Calu3 (cell line): Measurements from ENCODE around the gene GTF3C6. TPM values are rescaled to one million over a fixed set of nuclear protein-coding genes. Genes with fewer than 3 reads are reported as not detected.
"Not testable (repeated sequence)": the region's sequence is repeated elsewhere in the genome, so short reads cannot be mapped to it uniquely, and the experiment has no call there.

ENCODE experiments used
- BruUV-seq: library from RNA; stranded (reverse); fragments of 400-500 nt; replicated peaks from 2 replicates; lab custom pipeline; 2021; lab: Mats Ljungman, UMichigan
- CTCF ChIA-PET: fragments of 300-600 bp; sonication (Branson Sonifier 250); formaldehyde crosslinking; loops from one replicate; lab custom pipeline; 2022; ENCODE audit warnings: antibody characterized with exemption; lab: Charles Lee
- DNase-seq: peaks from one replicate; pipeline ENCODE4 v3.0.0; 2022
- H3K27ac Mint-ChIP-seq: one replicate; pipeline ENCODE4 v1.8.0; 2022; ENCODE audit warnings: mixed read lengths; ENCODE audit not compliant: unreplicated experiment
- H3K27me3 Mint-ChIP-seq: one replicate; pipeline ENCODE4 v1.8.0; 2022; ENCODE audit warnings: mixed read lengths; ENCODE audit not compliant: unreplicated experiment
- H3K36me3 Mint-ChIP-seq: one replicate; pipeline ENCODE4 v1.8.0; 2022; ENCODE audit warnings: mild to moderate bottlenecking, moderate library complexity, mixed read lengths; ENCODE audit not compliant: insufficient read depth, unreplicated experiment
- H3K4me1 Mint-ChIP-seq: one replicate; pipeline ENCODE4 v1.8.0; 2022; ENCODE audit warnings: mild to moderate bottlenecking, low read depth, mixed read lengths; ENCODE audit not compliant: unreplicated experiment
- H3K4me3 Mint-ChIP-seq: one replicate; pipeline ENCODE4 v1.8.0; 2022; ENCODE audit warnings: mild to moderate bottlenecking, low read depth, moderate library complexity, mixed read lengths; ENCODE audit not compliant: unreplicated experiment
- H3K9me3 Mint-ChIP-seq: one replicate; pipeline ENCODE4 v1.8.0; 2022; ENCODE audit warnings: low read depth, mixed read lengths; ENCODE audit not compliant: unreplicated experiment
- intact Hi-C: fragments of 100-400 bp; cut with micrococcal nuclease; formaldehyde crosslinking; loops from one replicate; pipeline ENCODE4 v1.10.0; 2022; ENCODE audit not compliant: unreplicated experiment
- total RNA-seq: library from RNA; stranded (reverse); gene quantifications from 2 replicates; pipeline ENCODE4 v1.2.3, GENCODE V29; 2022
- TF ChIP-seq, protein P1 (sequence below): fragments of 200-600 bp; IDR thresholded peaks from one replicate; pipeline ENCODE4 v1.8.0; 2022; ENCODE audit warnings: antibody characterized with exemption; ENCODE audit not compliant: unreplicated experiment

The GTF3C6 gene
- total RNA-seq, 1 experiment from 2014 or later: 67.1 TPM

DNA sequence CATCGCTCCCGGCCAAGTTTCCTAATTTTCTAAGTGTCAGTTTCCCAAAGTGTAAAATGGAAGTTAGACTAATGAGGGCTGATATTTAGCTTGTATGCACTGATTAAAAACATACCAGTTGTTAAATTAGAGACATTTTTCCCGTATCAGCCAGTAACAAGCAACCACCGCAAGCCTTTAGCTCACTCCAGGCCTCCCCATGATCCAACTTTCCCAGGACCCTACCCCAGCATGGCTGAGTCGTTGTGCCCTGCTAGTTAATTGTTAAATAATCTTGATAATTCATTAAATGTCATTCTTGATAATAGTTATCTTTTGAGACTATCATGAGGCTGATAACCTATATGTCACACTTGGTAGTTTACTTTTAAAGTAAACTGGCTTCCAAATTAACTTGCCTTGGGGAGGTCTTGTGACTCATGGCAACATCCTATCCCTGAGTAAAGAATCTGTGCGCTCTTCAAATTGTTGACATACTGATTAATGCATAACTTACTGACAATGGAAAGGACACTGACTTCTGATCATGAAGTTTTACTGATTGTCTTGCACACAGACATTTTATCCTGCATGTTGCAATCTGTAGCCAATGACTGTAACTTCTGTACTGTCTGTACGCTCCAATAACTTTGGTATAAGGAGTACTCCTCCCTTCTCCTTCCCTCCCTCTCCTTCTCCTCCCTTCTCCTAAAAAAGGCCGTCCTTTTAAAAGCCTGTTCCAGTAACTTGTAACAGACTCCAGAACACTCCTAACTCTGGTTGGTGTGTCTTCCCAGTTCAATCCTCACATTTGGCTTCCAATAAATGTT is 6.3 kb upstream of the GTF3C6 start:
- intact Hi-C loops: loop anchor here (2.0 kb wide), 1 partner anchor 423 kb away; no protein-coding TSS in a partner anchor
- peak overlapping the region; percentile 35 for H3K27ac Mint-ChIP-seq

DNA sequence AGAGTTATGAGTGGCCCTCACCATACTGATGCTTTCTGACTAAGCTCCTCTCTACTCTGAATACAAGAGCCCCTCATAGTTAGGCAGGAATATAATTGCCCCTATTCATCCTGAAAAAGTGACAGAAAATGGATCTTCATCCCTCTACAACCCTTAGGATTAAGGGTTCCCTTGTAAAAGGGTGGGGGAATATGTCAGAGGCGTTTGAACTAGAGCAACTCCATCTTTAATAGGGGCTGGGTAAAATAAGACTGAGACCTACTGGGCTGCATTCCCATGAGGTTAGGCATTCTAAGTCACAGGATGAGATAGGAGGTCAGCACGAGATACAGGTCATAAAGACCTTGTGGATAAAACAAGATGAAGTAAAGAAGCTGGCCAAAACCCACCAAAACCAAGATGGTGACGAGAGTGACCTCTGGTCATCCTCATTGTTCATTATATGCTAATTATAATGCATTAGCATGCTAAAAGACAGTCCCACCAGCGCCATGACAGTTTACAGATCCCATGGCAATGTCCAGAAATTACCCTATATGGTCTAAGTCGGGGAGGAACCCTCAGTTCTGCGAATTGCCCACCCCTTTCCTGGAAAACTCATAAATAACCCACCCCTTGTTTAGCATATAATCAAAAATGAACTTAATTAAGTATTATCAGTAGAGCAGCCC is 4.7 kb upstream of the GTF3C6 start:
- Mint-ChIP-seq H3K27ac (no peak overlapping the region), H3K36me3 (peaks cover 8% of the 10 kb centered on the region), H3K4me3 (no peak overlapping the region), H3K27me3 (no peaks in the 10 kb centered on the region), H3K9me3 (no peaks in the 10 kb centered on the region), H3K4me1 (peaks cover 39% of the 10 kb centered on the region)
- intact Hi-C loops: no loop called here
- TF ChIP-seq, protein P1, sequence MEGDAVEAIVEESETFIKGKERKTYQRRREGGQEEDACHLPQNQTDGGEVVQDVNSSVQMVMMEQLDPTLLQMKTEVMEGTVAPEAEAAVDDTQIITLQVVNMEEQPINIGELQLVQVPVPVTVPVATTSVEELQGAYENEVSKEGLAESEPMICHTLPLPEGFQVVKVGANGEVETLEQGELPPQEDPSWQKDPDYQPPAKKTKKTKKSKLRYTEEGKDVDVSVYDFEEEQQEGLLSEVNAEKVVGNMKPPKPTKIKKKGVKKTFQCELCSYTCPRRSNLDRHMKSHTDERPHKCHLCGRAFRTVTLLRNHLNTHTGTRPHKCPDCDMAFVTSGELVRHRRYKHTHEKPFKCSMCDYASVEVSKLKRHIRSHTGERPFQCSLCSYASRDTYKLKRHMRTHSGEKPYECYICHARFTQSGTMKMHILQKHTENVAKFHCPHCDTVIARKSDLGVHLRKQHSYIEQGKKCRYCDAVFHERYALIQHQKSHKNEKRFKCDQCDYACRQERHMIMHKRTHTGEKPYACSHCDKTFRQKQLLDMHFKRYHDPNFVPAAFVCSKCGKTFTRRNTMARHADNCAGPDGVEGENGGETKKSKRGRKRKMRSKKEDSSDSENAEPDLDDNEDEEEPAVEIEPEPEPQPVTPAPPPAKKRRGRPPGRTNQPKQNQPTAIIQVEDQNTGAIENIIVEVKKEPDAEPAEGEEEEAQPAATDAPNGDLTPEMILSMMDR: no peak
- no peak for DNase-seq
- CTCF ChIA-PET: interaction anchor here (0.7 to 1.1 kb wide), 2 partner anchors 271 to 272 kb away, joined by 3 read pairs; no protein-coding TSS in a partner anchor
- no TSS peak for BruUV-seq

More for the DNA sequence above, 6.3 kb upstream of the GTF3C6 start:
- H3K4me1 Mint-ChIP-seq: peaks cover 35% of the 10 kb centered on the region
- H3K27me3 Mint-ChIP-seq: no peaks in the 10 kb centered on the region
- no peaks in the 10 kb centered on the region for H3K36me3 Mint-ChIP-seq
- TF ChIP-seq, protein P1: no peak
- BruUV-seq: no TSS peak
- H3K4me3 Mint-ChIP-seq: no peak overlapping the region
- no peaks in the 10 kb centered on the region for H3K9me3 Mint-ChIP-seq
- no peak for DNase-seq
- CTCF ChIA-PET: interaction anchor here (0.6 kb wide), 1 partner anchor 416 kb away, joined by 4 read pairs; no protein-coding TSS in a partner anchor

DNA sequence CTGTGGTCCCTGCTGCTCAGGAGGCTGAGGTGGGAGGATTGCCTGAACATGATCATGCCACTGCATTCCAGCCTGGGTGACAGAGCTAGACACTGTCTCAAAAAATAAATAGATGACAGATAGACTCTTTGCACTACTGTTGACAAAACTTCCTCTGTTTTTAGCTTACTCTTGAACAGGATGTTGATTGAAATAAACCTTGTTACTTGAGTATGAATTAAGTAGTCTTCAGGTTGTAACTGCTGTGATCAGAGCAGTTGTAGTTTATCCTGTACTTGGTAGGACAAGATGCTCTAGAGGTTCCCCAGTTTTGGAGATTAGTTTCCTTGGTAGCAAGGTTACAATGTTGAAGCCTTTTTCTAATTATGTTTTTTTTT is 1.5 kb downstream of the GTF3C6 start:
- Mint-ChIP-seq H3K4me1 (peaks cover 8% of the 10 kb centered on the region), H3K4me3 (no peak overlapping the region), H3K27me3 (no peaks in the 10 kb centered on the region), H3K27ac (no peak overlapping the region), H3K36me3 (peaks cover 43% of the 10 kb centered on the region), H3K9me3 (no peaks in the 10 kb centered on the region)
- no TSS peak for BruUV-seq
- intact Hi-C loops: no loop called here
- CTCF ChIA-PET: no interaction called here
- no peak for DNase-seq
- TF ChIP-seq, protein P1: no peak

DNA sequence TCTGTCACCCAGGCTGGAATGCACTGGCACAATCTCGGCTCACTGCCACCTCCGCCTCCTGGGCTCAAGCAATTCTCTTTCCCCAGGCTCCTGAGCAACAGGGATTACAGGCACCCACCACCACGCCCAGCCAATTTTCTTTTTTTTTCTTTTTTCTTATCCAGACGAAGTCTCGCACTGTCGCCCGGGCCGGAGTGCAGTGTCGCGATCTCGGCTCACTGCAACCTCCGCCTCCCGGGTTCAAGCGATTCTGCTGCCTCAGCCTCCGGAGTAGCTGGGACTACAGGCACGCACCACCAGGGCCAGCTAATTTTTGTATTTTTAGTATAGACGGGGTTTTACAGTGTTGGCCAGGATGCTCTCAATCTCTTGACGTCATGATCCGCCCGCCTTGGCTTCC is 4.1 kb downstream of the GTF3C6 start:
- BruUV-seq, H3K4me3 Mint-ChIP-seq, H3K9me3 Mint-ChIP-seq, H3K27me3 Mint-ChIP-seq, DNase-seq, H3K27ac Mint-ChIP-seq, H3K4me1 Mint-ChIP-seq, intact Hi-C loops, CTCF ChIA-PET: not testable (repeated sequence)
- H3K36me3 Mint-ChIP-seq: peaks cover 48% of the 10 kb centered on the region
